GM23338 (cell line): ENCODE measurements around the gene GPC6. TPM values are rescaled to one million over a fixed set of nuclear protein-coding genes. Genes with fewer than 3 reads are reported as not detected.

Experiments used
- ATAC-seq: fragments of 200-7000 bp; cut with Tn5 transposase; 3 replicates; pipeline ENCODE4 v1.9.1; 2020
- DNase-seq: peaks from one replicate; pipeline ENCODE4 v3.0.0-alpha.2; 2015; ENCODE audit warnings: low spot score
- H2AFZ ChIP-seq: fragments of 200-600 bp; sonication (generic); 2 replicates; pipeline ENCODE4 v1.8.0; 2016; ENCODE audit warnings: antibody characterized with exemption, mild to moderate bottlenecking, moderate library complexity
- H3F3A ChIP-seq: fragments of 200-600 bp; sonication (generic); replicated peaks from 2 replicates; pipeline ENCODE4 v1.8.0; 2017; ENCODE audit warnings: antibody characterized with exemption, mixed run types, low read depth
- H3K27ac ChIP-seq: fragments of 200-600 bp; sonication (generic); 2 replicates; pipeline ENCODE4 v1.6.1; 2016; ENCODE audit warnings: low read depth
- H3K27me3 ChIP-seq: fragments of 200-600 bp; sonication (generic); 2 replicates; pipeline ENCODE4 v1.8.0; 2016; ENCODE audit warnings: mild to moderate bottlenecking, mixed run types, moderate library complexity; ENCODE audit not compliant: insufficient read depth
- H3K36me3 ChIP-seq: fragments of 200-600 bp; sonication (generic); 2 replicates; pipeline ENCODE4 v1.8.0; 2016; ENCODE audit warnings: mild to moderate bottlenecking; ENCODE audit not compliant: insufficient read depth
- H3K4me1 ChIP-seq: fragments of 200-600 bp; sonication (generic); 2 replicates; pipeline ENCODE4 v1.8.0; 2016; ENCODE audit warnings: mild to moderate bottlenecking, moderate library complexity; ENCODE audit not compliant: insufficient read depth
- H3K4me2 ChIP-seq: fragments of 200-600 bp; sonication (generic); 2 replicates; pipeline ENCODE4 v1.7.1; 2017; ENCODE audit warnings: mixed run types
- H3K4me3 ChIP-seq: fragments of 200-600 bp; sonication (generic); 2 replicates; pipeline ENCODE4 v1.6.1; 2016; ENCODE audit warnings: mixed run types
- H3K79me2 ChIP-seq: fragments of 200-600 bp; sonication (generic); replicated peaks from 2 replicates; pipeline ENCODE4 v1.8.0; 2017; ENCODE audit warnings: mild to moderate bottlenecking; ENCODE audit not compliant: insufficient read depth
- H3K9me2 ChIP-seq: fragments of 200-600 bp; sonication (generic); 2 replicates; pipeline ENCODE4 v1.8.0; 2017; ENCODE audit not compliant: insufficient read depth
- H4K20me1 ChIP-seq: fragments of 200-600 bp; sonication (generic); replicated peaks from 2 replicates; pipeline ENCODE4 v1.8.0; 2017; ENCODE audit warnings: mild to moderate bottlenecking; ENCODE audit not compliant: insufficient read depth
- H3K27ac Mint-ChIP-seq: 2 replicates; pipeline ENCODE4 v1.8.0; 2020; ENCODE audit warnings: inconsistent platforms, mild to moderate bottlenecking, moderate library complexity, mixed read lengths
- H3K27me3 Mint-ChIP-seq: 3 replicates; pipeline ENCODE4 v1.8.0; 2022; ENCODE audit warnings: low read depth, mild to moderate bottlenecking, moderate library complexity, mixed read lengths, inconsistent platforms; ENCODE audit not compliant: insufficient read depth, poor library complexity
- H3K36me3 Mint-ChIP-seq: 3 replicates; pipeline ENCODE4 v1.8.0; 2021; ENCODE audit warnings: low read depth, mild to moderate bottlenecking, inconsistent platforms, moderate library complexity, mixed read lengths
- H3K4me1 Mint-ChIP-seq: 3 replicates; pipeline ENCODE4 v1.8.0; 2020; ENCODE audit warnings: mild to moderate bottlenecking, inconsistent platforms, mixed read lengths
- H3K4me3 Mint-ChIP-seq: 3 replicates; pipeline ENCODE4 v1.8.0; 2021; ENCODE audit warnings: moderate library complexity, mild to moderate bottlenecking, inconsistent platforms, mixed read lengths
- H3K9me3 Mint-ChIP-seq: 3 replicates; pipeline ENCODE4 v1.8.0; 2020; ENCODE audit warnings: moderate library complexity, mild to moderate bottlenecking, inconsistent platforms, mixed read lengths
- CREB1 ChIP-seq: fragments of 250-450 bp; sonication (Bioruptor Pico); IDR thresholded peaks from 2 replicates; pipeline ENCODE4 v1.5.0; 2020; ENCODE audit warnings: low read depth, mild to moderate bottlenecking, moderate library complexity
- EZH2 ChIP-seq: fragments of 200-600 bp; sonication (generic); IDR thresholded peaks from one replicate; pipeline ENCODE4 v1.8.0; 2017; ENCODE audit warnings: antibody characterized with exemption, mild to moderate bottlenecking, low read depth; ENCODE audit not compliant: unreplicated experiment
- EZH2phosphoT487 ChIP-seq: fragments of 200-600 bp; sonication (generic); IDR thresholded peaks from one replicate; pipeline ENCODE4 v1.8.1; 2018; ENCODE audit warnings: antibody characterized with exemption; ENCODE audit not compliant: unreplicated experiment
- JUNB ChIP-seq: IDR thresholded peaks from one replicate; pipeline ENCODE4 v1.6.1; 2016; ENCODE audit warnings: antibody characterized with exemption; ENCODE audit not compliant: unreplicated experiment
- NANOG ChIP-seq: IDR thresholded peaks from 2 replicates; pipeline ENCODE4 v1.6.1; 2016; ENCODE audit warnings: antibody characterized with exemption, borderline replicate concordance
- POLR2AphosphoS5 ChIP-seq: IDR thresholded peaks from 2 replicates; pipeline ENCODE4 v1.6.1; 2016; ENCODE audit warnings: antibody characterized with exemption, low read depth
- STAT1 ChIP-seq: IDR thresholded peaks from one replicate; pipeline ENCODE4 v1.6.1; 2016; ENCODE audit warnings: antibody characterized with exemption; ENCODE audit not compliant: unreplicated experiment
- ZNF114 ChIP-seq: fragments of 250-450 bp; sonication (Bioruptor Pico); IDR thresholded peaks from 2 replicates; pipeline ENCODE4 v1.5.0; 2020; ENCODE audit warnings: mild to moderate bottlenecking, moderate library complexity
- ZNF331 ChIP-seq: fragments of 250-450 bp; sonication (Bioruptor Pico); IDR thresholded peaks from 2 replicates; pipeline ENCODE4 v1.5.0; 2020; ENCODE audit warnings: low read depth, mild to moderate bottlenecking, moderate library complexity
- polyA plus RNA-seq: library from polyadenylated mRNA; unstranded; fragments of >200 nt; fragmentation: Nextera tagmentation; extraction: Ambion mirVana; gene quantifications from 2 replicates; pipeline ENCODE4 v1.2.1, GENCODE V29; 2016
- total RNA-seq: library from RNA; depleted of rRNA; stranded (reverse); fragments of >200 nt; shearing (Covaris generic); gene quantifications from 2 replicates; pipeline ENCODE4 v1.2.3, GENCODE V29; 2014
- TF ChIP-seq, protein P1 (sequence below): IDR thresholded peaks from 2 replicates; pipeline ENCODE4 v1.6.1; 2016; ENCODE audit warnings: antibody characterized with exemption
- TF ChIP-seq, protein P2 (sequence below), 2 experiments: fragments of 200-600 bp in 1 of 2; sonication (generic) in 1 of 2; conservative IDR thresholded peaks; 2 replicates each; pipeline versions ENCODE4 v1.5.1 to v1.6.1; 2016 to 2017; ENCODE audit warnings: antibody characterized with exemption in 2 of 2, low read depth in 2 of 2, mild to moderate bottlenecking in 2 of 2, moderate library complexity in 1 of 2
- TF ChIP-seq, protein P3 (sequence below): fragments of 250-450 bp; sonication (Bioruptor Pico); IDR thresholded peaks from 2 replicates; pipeline ENCODE4 v1.5.0; 2020; ENCODE audit warnings: mild to moderate bottlenecking, moderate library complexity
- TF ChIP-seq, protein P4 (sequence below): IDR thresholded peaks from one replicate; pipeline ENCODE4 v1.6.1; 2018; ENCODE audit warnings: antibody characterized with exemption; ENCODE audit not compliant: unreplicated experiment

The GPC6 gene
- total and polyA plus RNA-seq, 2 experiments from 2014 or later, result 6.4 to 28.6 TPM

DNA sequence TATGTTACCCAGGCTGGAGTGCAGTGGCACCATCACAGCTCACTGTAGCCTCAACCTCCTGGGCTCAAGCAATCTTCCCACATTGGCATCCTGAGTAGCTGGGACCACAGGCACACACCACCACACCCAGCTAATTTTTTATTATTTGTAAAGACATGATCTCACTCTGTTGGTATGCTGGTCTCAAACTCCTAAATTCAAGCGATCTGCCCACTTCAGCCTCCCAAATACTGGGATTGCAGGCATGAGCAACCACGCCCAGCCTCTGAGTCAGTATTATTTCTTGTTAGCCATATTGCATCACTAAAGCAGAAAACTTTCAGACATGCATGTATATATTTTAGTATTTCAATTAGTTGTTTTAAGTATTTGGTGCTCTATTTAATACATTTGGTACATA, 376.4 kb downstream of the GPC6 start:
- Mint-ChIP-seq H3K4me3 (no peak overlapping the region), H3K9me3 (no peaks in the 10 kb centered on the region), H3K27me3 (peaks cover 6% of the 10 kb centered on the region), H3K27ac (peak overlapping the region; percentile 81; the same call in 1 of the 2 replicates), H3K36me3 (no peaks in the 10 kb centered on the region), H3K4me1 (peaks cover 14% of the 10 kb centered on the region)
- Histone ChIP-seq H3K27ac (no peak overlapping the region), H3K9me2 (no peaks in the 10 kb centered on the region), H3F3A (no peaks in the 10 kb centered on the region), H2AFZ (no peak overlapping the region), H3K4me1 (peaks cover 15% of the 10 kb centered on the region), H3K27me3 (no peaks in the 10 kb centered on the region), H3K4me2 (no peak overlapping the region), H4K20me1 (no peaks in the 10 kb centered on the region), H3K36me3 (no peaks in the 10 kb centered on the region), H3K79me2 (no peaks in the 10 kb centered on the region), H3K4me3 (no peak overlapping the region)
- no peak for ATAC-seq
- TF ChIP-seq NANOG (no peak), JUNB (no peak), STAT1 (no peak), EZH2 (no peak), POLR2AphosphoS5 (no peak), CREB1 (CRISPR knock-in tag) (no peak), ZNF331 (CRISPR knock-in tag) (no peak), EZH2phosphoT487 (no peak), ZNF114 (CRISPR knock-in tag) (no peak)
- TF ChIP-seq, protein P1, sequence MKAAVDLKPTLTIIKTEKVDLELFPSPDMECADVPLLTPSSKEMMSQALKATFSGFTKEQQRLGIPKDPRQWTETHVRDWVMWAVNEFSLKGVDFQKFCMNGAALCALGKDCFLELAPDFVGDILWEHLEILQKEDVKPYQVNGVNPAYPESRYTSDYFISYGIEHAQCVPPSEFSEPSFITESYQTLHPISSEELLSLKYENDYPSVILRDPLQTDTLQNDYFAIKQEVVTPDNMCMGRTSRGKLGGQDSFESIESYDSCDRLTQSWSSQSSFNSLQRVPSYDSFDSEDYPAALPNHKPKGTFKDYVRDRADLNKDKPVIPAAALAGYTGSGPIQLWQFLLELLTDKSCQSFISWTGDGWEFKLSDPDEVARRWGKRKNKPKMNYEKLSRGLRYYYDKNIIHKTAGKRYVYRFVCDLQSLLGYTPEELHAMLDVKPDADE, result no peak
- TF ChIP-seq, protein P2, sequence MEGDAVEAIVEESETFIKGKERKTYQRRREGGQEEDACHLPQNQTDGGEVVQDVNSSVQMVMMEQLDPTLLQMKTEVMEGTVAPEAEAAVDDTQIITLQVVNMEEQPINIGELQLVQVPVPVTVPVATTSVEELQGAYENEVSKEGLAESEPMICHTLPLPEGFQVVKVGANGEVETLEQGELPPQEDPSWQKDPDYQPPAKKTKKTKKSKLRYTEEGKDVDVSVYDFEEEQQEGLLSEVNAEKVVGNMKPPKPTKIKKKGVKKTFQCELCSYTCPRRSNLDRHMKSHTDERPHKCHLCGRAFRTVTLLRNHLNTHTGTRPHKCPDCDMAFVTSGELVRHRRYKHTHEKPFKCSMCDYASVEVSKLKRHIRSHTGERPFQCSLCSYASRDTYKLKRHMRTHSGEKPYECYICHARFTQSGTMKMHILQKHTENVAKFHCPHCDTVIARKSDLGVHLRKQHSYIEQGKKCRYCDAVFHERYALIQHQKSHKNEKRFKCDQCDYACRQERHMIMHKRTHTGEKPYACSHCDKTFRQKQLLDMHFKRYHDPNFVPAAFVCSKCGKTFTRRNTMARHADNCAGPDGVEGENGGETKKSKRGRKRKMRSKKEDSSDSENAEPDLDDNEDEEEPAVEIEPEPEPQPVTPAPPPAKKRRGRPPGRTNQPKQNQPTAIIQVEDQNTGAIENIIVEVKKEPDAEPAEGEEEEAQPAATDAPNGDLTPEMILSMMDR (conservative IDR thresholded peaks at IDR 0.05; ENCODE audit: low read depth in 2 of 2), result no peak
- TF ChIP-seq, protein P3, sequence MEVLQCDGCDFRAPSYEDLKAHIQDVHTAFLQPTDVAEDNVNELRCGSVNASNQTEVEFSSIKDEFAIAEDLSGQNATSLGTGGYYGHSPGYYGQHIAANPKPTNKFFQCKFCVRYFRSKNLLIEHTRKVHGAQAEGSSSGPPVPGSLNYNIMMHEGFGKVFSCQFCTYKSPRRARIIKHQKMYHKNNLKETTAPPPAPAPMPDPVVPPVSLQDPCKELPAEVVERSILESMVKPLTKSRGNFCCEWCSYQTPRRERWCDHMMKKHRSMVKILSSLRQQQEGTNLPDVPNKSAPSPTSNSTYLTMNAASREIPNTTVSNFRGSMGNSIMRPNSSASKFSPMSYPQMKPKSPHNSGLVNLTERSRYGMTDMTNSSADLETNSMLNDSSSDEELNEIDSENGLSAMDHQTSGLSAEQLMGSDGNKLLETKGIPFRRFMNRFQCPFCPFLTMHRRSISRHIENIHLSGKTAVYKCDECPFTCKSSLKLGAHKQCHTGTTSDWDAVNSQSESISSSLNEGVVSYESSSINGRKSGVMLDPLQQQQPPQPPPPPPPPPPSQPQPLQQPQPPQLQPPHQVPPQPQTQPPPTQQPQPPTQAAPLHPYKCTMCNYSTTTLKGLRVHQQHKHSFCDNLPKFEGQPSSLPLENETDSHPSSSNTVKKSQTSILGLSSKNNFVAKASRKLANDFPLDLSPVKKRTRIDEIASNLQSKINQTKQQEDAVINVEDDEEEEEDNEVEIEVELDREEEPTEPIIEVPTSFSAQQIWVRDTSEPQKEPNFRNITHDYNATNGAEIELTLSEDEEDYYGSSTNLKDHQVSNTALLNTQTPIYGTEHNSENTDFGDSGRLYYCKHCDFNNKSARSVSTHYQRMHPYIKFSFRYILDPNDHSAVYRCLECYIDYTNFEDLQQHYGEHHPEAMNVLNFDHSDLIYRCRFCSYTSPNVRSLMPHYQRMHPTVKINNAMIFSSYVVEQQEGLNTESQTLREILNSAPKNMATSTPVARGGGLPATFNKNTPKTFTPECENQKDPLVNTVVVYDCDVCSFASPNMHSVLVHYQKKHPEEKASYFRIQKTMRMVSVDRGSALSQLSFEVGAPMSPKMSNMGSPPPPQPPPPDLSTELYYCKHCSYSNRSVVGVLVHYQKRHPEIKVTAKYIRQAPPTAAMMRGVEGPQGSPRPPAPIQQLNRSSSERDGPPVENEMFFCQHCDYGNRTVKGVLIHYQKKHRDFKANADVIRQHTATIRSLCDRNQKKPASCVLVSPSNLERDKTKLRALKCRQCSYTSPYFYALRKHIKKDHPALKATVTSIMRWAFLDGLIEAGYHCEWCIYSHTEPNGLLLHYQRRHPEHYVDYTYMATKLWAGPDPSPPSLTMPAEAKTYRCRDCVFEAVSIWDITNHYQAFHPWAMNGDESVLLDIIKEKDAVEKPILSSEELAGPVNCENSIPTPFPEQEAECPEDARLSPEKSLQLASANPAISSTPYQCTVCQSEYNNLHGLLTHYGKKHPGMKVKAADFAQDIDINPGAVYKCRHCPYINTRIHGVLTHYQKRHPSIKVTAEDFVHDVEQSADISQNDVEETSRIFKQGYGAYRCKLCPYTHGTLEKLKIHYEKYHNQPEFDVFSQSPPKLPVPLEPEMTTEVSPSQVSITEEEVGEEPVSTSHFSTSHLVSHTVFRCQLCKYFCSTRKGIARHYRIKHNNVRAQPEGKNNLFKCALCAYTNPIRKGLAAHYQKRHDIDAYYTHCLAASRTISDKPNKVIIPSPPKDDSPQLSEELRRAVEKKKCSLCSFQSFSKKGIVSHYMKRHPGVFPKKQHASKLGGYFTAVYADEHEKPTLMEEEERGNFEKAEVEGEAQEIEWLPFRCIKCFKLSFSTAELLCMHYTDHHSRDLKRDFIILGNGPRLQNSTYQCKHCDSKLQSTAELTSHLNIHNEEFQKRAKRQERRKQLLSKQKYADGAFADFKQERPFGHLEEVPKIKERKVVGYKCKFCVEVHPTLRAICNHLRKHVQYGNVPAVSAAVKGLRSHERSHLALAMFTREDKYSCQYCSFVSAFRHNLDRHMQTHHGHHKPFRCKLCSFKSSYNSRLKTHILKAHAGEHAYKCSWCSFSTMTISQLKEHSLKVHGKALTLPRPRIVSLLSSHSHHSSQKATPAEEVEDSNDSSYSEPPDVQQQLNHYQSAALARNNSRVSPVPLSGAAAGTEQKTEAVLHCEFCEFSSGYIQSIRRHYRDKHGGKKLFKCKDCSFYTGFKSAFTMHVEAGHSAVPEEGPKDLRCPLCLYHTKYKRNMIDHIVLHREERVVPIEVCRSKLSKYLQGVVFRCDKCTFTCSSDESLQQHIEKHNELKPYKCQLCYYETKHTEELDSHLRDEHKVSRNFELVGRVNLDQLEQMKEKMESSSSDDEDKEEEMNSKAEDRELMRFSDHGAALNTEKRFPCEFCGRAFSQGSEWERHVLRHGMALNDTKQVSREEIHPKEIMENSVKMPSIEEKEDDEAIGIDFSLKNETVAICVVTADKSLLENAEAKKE (CRISPR knock-in tag), result no peak
- TF ChIP-seq, protein P4, sequence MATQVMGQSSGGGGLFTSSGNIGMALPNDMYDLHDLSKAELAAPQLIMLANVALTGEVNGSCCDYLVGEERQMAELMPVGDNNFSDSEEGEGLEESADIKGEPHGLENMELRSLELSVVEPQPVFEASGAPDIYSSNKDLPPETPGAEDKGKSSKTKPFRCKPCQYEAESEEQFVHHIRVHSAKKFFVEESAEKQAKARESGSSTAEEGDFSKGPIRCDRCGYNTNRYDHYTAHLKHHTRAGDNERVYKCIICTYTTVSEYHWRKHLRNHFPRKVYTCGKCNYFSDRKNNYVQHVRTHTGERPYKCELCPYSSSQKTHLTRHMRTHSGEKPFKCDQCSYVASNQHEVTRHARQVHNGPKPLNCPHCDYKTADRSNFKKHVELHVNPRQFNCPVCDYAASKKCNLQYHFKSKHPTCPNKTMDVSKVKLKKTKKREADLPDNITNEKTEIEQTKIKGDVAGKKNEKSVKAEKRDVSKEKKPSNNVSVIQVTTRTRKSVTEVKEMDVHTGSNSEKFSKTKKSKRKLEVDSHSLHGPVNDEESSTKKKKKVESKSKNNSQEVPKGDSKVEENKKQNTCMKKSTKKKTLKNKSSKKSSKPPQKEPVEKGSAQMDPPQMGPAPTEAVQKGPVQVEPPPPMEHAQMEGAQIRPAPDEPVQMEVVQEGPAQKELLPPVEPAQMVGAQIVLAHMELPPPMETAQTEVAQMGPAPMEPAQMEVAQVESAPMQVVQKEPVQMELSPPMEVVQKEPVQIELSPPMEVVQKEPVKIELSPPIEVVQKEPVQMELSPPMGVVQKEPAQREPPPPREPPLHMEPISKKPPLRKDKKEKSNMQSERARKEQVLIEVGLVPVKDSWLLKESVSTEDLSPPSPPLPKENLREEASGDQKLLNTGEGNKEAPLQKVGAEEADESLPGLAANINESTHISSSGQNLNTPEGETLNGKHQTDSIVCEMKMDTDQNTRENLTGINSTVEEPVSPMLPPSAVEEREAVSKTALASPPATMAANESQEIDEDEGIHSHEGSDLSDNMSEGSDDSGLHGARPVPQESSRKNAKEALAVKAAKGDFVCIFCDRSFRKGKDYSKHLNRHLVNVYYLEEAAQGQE, result no peak
- DNase-seq, result peak; percentile 22
